ENCODE measurements around the gene ARFGAP2.

Gene ARFGAP2

GRCh38 chr11:47166368-47166767 lies 10.3 kb downstream of the ARFGAP2 start:
- Histone ChIP-seq H3K27ac (ENCODE audit: low read length) (no peak overlapping the region), H3K36me3 (replicated peaks; ENCODE audit: insufficient read depth, low read length) (peaks cover 6% of the 10 kb centered on the region), H4K20me1 (ENCODE audit: insufficient read depth, low read length) (no peaks in the 10 kb centered on the region), H3F3A (ENCODE audit: insufficient read depth, low read length) (no peaks in the 10 kb centered on the region), H3K9me2 (replicated peaks; ENCODE audit: insufficient read depth, low read length) (no peaks in the 10 kb centered on the region), H2AFZ (ENCODE audit: low read length) (no peak overlapping the region), H3K9me3 (replicated peaks; ENCODE audit: insufficient read depth, low read length) (no peaks in the 10 kb centered on the region), H3K4me3 (ENCODE audit: low read length) (no peak overlapping the region), H3K4me2 (ENCODE audit: low read depth, low read length) (no peak overlapping the region), H3K79me2 (ENCODE audit: low read length) (peaks cover 48% of the 10 kb centered on the region), H3K27me3 (replicated peaks; ENCODE audit: insufficient read depth, low read length) (no peaks in the 10 kb centered on the region), H3K4me1 (ENCODE audit: low read length) (no peaks in the 10 kb centered on the region), H3K9ac (ENCODE audit: low read length) (no peak overlapping the region)
- no peak for TF ChIP-seq EZH2 (optimal IDR thresholded peaks at IDR 0.05; ENCODE audit: low read depth, low read length)
- TF ChIP-seq, protein P1, sequence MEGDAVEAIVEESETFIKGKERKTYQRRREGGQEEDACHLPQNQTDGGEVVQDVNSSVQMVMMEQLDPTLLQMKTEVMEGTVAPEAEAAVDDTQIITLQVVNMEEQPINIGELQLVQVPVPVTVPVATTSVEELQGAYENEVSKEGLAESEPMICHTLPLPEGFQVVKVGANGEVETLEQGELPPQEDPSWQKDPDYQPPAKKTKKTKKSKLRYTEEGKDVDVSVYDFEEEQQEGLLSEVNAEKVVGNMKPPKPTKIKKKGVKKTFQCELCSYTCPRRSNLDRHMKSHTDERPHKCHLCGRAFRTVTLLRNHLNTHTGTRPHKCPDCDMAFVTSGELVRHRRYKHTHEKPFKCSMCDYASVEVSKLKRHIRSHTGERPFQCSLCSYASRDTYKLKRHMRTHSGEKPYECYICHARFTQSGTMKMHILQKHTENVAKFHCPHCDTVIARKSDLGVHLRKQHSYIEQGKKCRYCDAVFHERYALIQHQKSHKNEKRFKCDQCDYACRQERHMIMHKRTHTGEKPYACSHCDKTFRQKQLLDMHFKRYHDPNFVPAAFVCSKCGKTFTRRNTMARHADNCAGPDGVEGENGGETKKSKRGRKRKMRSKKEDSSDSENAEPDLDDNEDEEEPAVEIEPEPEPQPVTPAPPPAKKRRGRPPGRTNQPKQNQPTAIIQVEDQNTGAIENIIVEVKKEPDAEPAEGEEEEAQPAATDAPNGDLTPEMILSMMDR (IDR thresholded peaks at IDR 0.05; ENCODE audit: low read length) = no peak
- TF ChIP-seq EZH2phosphoT487 (IDR thresholded peaks at IDR 0.05; ENCODE audit: low read length) = no peak
- no peak for DNase-seq

DNA sequence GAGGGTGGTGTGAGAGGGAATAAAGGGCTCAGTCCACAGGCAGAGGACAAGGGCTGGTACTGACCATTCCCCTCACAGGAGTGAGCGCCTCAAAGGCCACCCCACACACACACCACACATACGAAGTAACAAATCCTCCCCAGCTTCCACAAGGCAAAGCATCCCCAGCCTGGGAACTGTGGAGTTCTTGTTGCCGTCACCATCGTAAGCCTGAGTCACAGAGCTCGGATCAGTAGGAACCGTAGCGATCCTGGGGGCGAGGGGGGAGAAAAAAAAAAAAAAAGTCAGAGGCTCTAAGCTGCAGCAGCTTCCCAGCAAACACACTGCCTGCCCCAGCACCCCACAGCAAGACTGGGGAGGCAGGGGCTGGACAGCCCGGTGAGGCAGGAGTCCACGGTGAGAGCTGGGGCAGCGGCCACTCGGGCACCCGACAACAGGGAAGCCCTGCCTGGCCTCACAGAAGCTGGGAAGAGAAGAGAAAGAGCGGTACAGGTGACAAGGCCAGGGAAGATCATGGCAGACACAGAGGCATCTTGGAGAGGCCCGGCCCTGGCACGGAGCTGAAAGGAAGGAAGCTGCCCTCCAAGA lies 11.3 kb downstream of the ARFGAP2 start:
- Histone ChIP-seq H3K9me2 (replicated peaks; ENCODE audit: insufficient read depth, low read length) (no peaks in the 10 kb centered on the region), H3K79me2 (ENCODE audit: low read length) (peaks cover 38% of the 10 kb centered on the region), H3K27ac (ENCODE audit: low read length) (no peak overlapping the region), H3K4me3 (ENCODE audit: low read length) (no peak overlapping the region), H3F3A (ENCODE audit: insufficient read depth, low read length) (0 out of 2 replicates have a peak, but pooled peaks cover 5% of the 10 kb centered on the region), H2AFZ (ENCODE audit: low read length) (no peak overlapping the region), H3K9me3 (replicated peaks; ENCODE audit: insufficient read depth, low read length) (no peaks in the 10 kb centered on the region), H3K36me3 (replicated peaks; ENCODE audit: insufficient read depth, low read length) (peaks cover 6% of the 10 kb centered on the region), H3K4me1 (ENCODE audit: low read length) (no peaks in the 10 kb centered on the region), H3K27me3 (replicated peaks; ENCODE audit: insufficient read depth, low read length) (no peaks in the 10 kb centered on the region), H4K20me1 (ENCODE audit: insufficient read depth, low read length) (no peaks in the 10 kb centered on the region), H3K9ac (ENCODE audit: low read length) (no peak overlapping the region), H3K4me2 (ENCODE audit: low read depth, low read length) (no peak overlapping the region)
- no peak for DNase-seq
- no peak for TF ChIP-seq EZH2phosphoT487 (IDR thresholded peaks at IDR 0.05; ENCODE audit: low read length)
- TF ChIP-seq EZH2 (optimal IDR thresholded peaks at IDR 0.05; ENCODE audit: low read depth, low read length) = no peak
- TF ChIP-seq, protein P1 (IDR thresholded peaks at IDR 0.05; ENCODE audit: low read length) = no peak

GRCh38 chr11:47164321-47164720 lies 12.4 kb downstream of the ARFGAP2 start:
- Histone ChIP-seq H3K36me3 (replicated peaks; ENCODE audit: insufficient read depth, low read length) (peaks cover 6% of the 10 kb centered on the region), H3K4me3 (ENCODE audit: low read length) (no peak overlapping the region)
- TF ChIP-seq EZH2phosphoT487 (IDR thresholded peaks at IDR 0.05; ENCODE audit: low read length) (no peak), EZH2 (optimal IDR thresholded peaks at IDR 0.05; ENCODE audit: low read depth, low read length) (no peak)
- TF ChIP-seq, protein P1 (IDR thresholded peaks at IDR 0.05; ENCODE audit: low read length) = no peak

More at GRCh38 chr11:47164321-47164720, 12.4 kb downstream of the ARFGAP2 start:
- Histone ChIP-seq H3K27me3 (replicated peaks; ENCODE audit: insufficient read depth, low read length) (no peaks in the 10 kb centered on the region), H3K9me2 (replicated peaks; ENCODE audit: insufficient read depth, low read length) (no peaks in the 10 kb centered on the region), H3K79me2 (ENCODE audit: low read length) (peaks cover 30% of the 10 kb centered on the region), H2AFZ (ENCODE audit: low read length) (no peak overlapping the region), H3K9ac (ENCODE audit: low read length) (no peak overlapping the region), H4K20me1 (ENCODE audit: insufficient read depth, low read length) (no peaks in the 10 kb centered on the region), H3K4me1 (ENCODE audit: low read length) (no peaks in the 10 kb centered on the region), H3K9me3 (replicated peaks; ENCODE audit: insufficient read depth, low read length) (no peaks in the 10 kb centered on the region), H3K27ac (ENCODE audit: low read length) (no peak overlapping the region), H3K4me2 (ENCODE audit: low read depth, low read length) (no peak overlapping the region), H3F3A (ENCODE audit: insufficient read depth, low read length) (0 out of 2 replicates have a peak, but pooled peaks cover 5% of the 10 kb centered on the region)
- DNase-seq = no peak
